ENCODE measurements around the gene SMAD6. TPM values are rescaled to one million over a fixed set of nuclear protein-coding genes. Genes with fewer than 3 reads are reported as not detected.

Gene SMAD6
- 4.7 and 15.6 TPM in 2 replicates for total RNA-seq

- DNase-seq (ENCODE audit: extremely low read depth, low read depth, low spot score): peak; percentile 72
These were observed at the start of gene SMAD6 for GRCh38 chr15:66702035-66702786. Gene SMAD6 (plus strand): TSS chr15:66702236. CDS start chr15:66703259, 1,023 bp downstream.

GRCh38 chr15:66652806-66653205 lies 49.2 kb upstream of the SMAD6 start:
- no peak for DNase-seq (ENCODE audit: extremely low read depth, low read depth, low spot score)

- DNase-seq (ENCODE audit: extremely low read depth, low read depth, low spot score): no peak
These were observed 48.6 kb upstream of the SMAD6 start for GRCh38 chr15:66653398-66653797.

GRCh38 chr15:66653852-66654251 lies 48.2 kb upstream of the SMAD6 start:
- no peak for DNase-seq (ENCODE audit: extremely low read depth, low read depth, low spot score)

- DNase-seq (ENCODE audit: extremely low read depth, low read depth, low spot score): no peak
These were observed 47.7 kb upstream of the SMAD6 start for GRCh38 chr15:66654361-66654738.

GRCh38 chr15:66654739-66655375 lies 47.2 kb upstream of the SMAD6 start:
- no peak for DNase-seq (ENCODE audit: extremely low read depth, low read depth, low spot score)

GRCh38 chr15:66655511-66655910 lies 46.5 kb upstream of the SMAD6 start:
- no peak for DNase-seq (ENCODE audit: extremely low read depth, low read depth, low spot score)

- no peak for DNase-seq (ENCODE audit: extremely low read depth, low read depth, low spot score)
These were observed 46.0 kb upstream of the SMAD6 start for GRCh38 chr15:66655997-66656396.

GRCh38 chr15:66657185-66658020 lies 44.6 kb upstream of the SMAD6 start:
- DNase-seq (ENCODE audit: extremely low read depth, low read depth, low spot score): no peak

GRCh38 chr15:66658044-66658443 lies 44.0 kb upstream of the SMAD6 start:
- DNase-seq (ENCODE audit: extremely low read depth, low read depth, low spot score): no peak

GRCh38 chr15:66658855-66659254 lies 43.2 kb upstream of the SMAD6 start:
- DNase-seq (ENCODE audit: extremely low read depth, low read depth, low spot score): no peak

GRCh38 chr15:66659384-66659783 lies 42.7 kb upstream of the SMAD6 start:
- DNase-seq (ENCODE audit: extremely low read depth, low read depth, low spot score): no peak

- DNase-seq (ENCODE audit: extremely low read depth, low read depth, low spot score): no peak
These were observed 40.5 kb upstream of the SMAD6 start for GRCh38 chr15:66661432-66662096.

GRCh38 chr15:66662522-66662921 lies 39.5 kb upstream of the SMAD6 start:
- DNase-seq (ENCODE audit: extremely low read depth, low read depth, low spot score): no peak

GRCh38 chr15:66663664-66664063 lies 38.4 kb upstream of the SMAD6 start:
- no peak for DNase-seq (ENCODE audit: extremely low read depth, low read depth, low spot score)

- DNase-seq (ENCODE audit: extremely low read depth, low read depth, low spot score): no peak
These were observed 31.9 kb upstream of the SMAD6 start for GRCh38 chr15:66670175-66670574.

GRCh38 chr15:66670762-66671580 lies 31.1 kb upstream of the SMAD6 start:
- DNase-seq (ENCODE audit: extremely low read depth, low read depth, low spot score): no peak

- no peak for DNase-seq (ENCODE audit: extremely low read depth, low read depth, low spot score)
These were observed 29.2 kb upstream of the SMAD6 start for GRCh38 chr15:66672867-66673266.

GRCh38 chr15:66673410-66674322 lies 28.4 kb upstream of the SMAD6 start:
- DNase-seq (ENCODE audit: extremely low read depth, low read depth, low spot score): no peak
